GM18861 (cell line): ENCODE data around the gene BOLA1.
"Not testable (repeated sequence)": the region's sequence is repeated elsewhere in the genome, so short reads cannot be mapped to it uniquely, and the experiment has no call there.

Source experiments
- ATAC-seq: cut with Tn5 transposase; IDR thresholded peaks from one replicate; pipeline ENCODE4 v1.9.1; 2021; ENCODE audit not compliant: unreplicated experiment

The BOLA1 gene

DNA sequence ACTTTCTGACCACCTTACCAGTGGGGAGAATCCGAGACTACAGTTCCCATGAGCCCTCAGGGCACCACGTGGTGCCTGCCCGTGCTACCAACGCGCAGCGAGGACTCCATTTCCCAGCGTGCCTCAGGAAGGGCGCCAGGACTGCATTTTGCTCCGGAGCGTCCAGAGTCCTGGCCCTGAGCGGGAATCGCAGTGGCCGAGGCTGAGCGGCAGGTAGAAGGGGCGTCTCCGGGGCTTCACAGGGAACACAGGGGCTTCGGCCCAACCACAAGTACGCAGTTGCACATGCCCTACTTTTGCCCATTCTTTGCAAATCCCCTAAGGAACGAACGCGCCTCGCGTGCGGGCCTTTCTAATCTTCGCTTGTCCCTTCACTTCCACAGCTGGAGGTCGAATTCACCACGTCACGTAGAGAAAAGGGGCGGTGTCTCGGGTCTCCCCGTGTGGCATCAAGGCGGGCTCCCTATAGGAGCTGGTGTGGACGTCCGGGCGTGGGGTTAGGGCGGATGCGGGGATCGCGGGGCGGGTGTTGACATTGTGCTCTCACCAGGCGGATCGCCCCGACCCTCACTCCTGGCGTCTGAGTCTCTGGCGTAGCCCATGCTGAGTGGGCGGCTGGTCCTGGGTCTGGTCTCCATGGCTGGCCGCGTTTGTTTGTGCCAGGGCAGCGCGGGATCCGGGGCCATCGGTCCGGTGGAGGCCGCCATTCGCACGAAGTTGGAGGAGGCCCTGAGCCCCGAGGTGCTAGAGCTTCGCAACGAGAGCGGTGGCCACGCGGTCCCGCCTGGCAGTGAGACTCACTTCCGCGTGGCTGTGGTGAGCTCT, at the start of gene BOLA1:
Gene BOLA1 (plus strand): TSS at position 109 of the 825 bp plus-strand sequence. CDS start 492 bp downstream, at position 601.
- ATAC-seq: peak; percentile 93

DNA sequence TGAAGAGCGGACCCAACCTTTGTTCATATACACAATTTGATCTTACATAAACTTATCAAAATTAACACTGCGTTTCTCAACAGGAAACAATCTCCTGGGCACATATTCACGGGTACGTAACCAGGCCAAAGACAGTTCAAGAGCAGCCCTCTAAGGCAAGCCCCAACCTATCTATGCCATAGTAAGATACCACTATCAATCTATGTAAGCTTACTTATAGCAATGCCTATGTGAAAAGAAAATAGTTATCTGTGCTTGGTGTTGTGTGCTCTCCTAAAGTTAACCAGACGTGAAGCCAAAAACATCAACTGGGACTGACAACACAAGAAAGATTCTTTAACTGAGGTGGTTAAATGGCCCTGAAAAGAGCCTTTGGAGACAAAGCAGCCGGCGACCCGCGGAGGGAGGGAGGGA, 49.4 kb upstream of the BOLA1 start:
- ATAC-seq: no peak

DNA sequence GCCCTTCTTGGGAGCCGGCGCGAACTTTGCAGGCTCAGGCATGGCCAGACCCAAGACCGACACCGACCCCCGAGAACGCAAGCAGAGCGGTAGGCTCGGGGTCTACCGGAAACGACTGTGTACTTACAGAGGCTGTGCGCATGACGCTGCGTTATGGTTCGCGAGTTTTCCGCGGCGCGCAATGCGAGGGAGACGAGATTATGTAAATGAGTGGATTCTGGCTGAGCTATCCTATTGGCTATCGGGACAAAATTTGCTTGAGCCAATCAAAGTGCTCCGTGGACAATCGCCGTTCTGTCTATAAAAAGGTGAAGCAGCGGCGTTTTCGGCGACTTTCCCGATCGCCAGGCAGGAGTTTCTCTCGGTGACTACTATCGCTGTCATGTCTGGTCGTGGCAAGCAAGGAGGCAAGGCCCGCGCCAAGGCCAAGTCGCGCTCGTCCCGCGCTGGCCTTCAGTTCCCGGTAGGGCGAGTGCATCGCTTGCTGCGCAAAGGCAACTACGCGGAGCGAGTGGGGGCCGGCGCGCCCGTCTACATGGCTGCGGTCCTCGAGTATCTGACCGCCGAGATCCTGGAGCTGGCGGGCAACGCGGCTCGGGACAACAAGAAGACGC, 48.5 kb upstream of the BOLA1 start:
- ATAC-seq: peak; percentile 51

GRCh38 chr1:149851585-149852213, 47.7 kb upstream of the BOLA1 start:
- peak; percentile 26 for ATAC-seq

DNA sequence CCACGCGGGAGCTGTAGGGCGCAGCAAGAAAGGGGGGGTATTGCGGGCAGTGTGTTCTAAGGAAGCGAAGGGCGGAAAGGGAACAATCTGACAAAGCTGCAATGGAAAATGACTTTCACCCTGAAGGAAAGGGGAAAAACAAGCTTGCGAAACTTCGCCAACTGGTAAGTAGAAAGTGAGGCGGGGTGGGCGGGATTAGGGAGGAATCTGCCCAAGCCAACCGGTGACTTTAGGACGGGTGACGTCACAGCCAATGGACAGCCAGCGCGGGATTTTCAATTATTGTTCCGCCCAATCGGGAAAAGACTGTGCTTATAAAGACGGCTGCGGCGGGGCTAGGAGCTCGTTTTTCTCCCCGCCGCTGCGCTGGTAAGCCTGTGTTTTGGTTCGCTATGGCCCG, 47.1 kb upstream of the BOLA1 start:
- peak; percentile 17 for ATAC-seq

DNA sequence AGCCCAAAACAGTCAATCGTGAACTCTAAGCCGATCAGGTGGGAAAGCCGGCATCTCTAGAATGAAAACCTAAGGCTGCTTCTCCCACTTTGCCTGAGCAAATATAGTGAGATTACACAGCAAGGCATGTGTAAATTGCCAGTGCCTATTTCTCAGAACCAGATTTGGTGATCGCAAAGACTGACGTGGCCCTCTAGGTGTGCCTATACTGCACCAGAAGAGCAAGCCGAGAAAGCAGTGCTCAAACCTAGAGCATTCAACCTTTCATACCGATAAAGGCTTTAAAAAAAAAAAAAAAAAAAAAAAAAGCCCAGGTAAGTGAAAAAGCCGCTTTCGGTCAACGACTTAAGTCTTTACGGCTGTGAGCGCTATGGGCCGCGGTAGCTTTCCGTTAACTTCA, 39.1 kb upstream of the BOLA1 start:
- not testable (repeated sequence) for ATAC-seq

- peak; percentile 56 for ATAC-seq
These were observed 38.5 kb upstream of the BOLA1 start for GRCh38 chr1:149860684-149861496.

DNA sequence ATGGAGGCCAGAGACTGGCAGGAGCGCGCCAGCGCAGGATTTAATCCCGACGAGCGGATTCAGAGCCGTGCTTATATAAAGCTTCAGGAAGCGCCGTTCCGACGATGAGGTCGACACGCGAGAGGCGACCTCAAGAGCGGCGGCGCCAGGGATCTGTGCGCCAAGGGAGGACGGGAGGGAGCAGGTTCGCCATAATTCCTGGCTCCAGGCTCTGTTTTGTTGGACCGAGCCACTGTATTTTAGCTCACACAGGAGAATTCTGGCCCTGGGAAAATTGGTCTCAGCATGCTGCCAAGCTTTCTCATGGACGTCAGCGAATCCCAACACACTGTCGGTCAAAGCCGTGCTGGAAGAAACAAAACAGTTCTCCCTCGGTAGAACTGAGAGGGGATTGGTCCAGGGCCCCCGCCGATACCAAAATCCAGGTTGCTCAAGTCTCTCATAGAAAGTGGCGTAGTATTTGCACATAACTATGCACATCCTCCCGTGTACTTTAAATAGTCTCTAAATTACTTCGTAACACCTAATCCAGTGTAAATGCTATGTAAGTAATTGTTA, 37.8 kb upstream of the BOLA1 start:
- peak; percentile 1 for ATAC-seq

- not testable (repeated sequence) for ATAC-seq
These were observed 32.5 kb upstream of the BOLA1 start for GRCh38 chr1:149866887-149867286.

- not testable (repeated sequence) for ATAC-seq
These were observed 26.3 kb upstream of the BOLA1 start for GRCh38 chr1:149873060-149873459.

- ATAC-seq: no peak
These were observed 22.0 kb upstream of the BOLA1 start for GRCh38 chr1:149877211-149877946.

- ATAC-seq: no peak
These were observed 19.8 kb upstream of the BOLA1 start for GRCh38 chr1:149879556-149879955.

- no peak for ATAC-seq
These were observed 17.5 kb upstream of the BOLA1 start for GRCh38 chr1:149881876-149882275.

- no peak for ATAC-seq
These were observed 15.6 kb upstream of the BOLA1 start for GRCh38 chr1:149883598-149884247.

- ATAC-seq: no peak
These were observed 14.7 kb upstream of the BOLA1 start for GRCh38 chr1:149884433-149885338.

- no peak for ATAC-seq
These were observed 13.8 kb upstream of the BOLA1 start for GRCh38 chr1:149885339-149886120.

DNA sequence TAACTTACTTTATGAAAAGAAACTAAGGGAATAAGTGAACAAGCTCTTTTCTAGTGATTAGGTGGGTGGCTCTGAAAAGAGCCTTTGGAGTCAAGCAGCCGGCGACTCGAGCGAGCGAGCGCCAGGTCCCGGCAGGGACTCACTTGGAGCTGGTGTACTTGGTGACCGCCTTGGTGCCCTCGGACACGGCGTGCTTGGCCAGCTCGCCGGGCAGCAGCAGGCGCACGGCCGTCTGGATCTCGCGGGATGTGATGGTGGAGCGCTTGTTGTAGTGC, 13.3 kb upstream of the BOLA1 start:
- ATAC-seq: not testable (repeated sequence)
